GM21619 (cell line): ENCODE measurements around the gene ITGA5.

Experiments
- ATAC-seq: cut with Tn5 transposase; IDR thresholded peaks from one replicate; pipeline ENCODE4 v1.9.1; 2021; ENCODE audit not compliant: unreplicated experiment

ITGA5 gene

DNA sequence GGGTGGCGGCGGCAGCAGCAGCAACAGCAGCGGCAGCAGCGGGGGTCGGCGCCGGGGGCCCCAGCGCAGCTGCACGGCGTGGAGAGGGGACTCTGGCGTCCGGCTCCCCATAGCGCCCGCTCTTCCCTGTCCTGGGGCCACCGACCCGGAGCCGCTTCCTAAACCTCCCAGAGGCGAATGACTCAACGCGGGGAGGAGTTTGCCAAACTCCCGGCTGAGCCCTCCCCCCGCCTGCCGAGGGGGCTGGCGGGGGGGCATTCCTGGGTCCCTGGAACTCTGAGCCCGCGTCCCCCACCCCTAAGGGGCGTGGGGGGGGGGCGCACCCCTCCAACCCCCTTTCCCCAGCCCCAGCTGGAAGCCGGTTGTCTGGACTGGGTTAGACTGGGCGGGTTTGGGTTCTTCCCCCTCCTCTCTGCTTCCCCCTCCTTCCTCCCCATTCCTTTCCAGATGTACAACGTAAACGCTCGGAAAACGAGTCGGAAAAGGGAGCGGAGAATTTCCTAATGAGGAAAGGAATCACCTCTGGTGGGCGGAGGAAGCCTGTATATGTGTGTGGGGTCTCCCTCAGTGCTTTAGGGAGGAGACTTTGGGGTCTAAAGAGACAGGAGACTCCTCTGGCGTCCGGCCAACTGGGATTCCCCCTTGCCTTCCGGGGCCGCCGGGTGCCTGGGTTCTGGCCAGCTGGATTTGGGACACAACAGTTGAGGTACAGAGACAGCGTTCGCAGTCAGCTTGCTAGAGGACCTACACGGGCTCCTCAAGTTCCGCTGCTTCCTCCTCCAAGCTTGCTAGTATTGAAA is at the start of gene ITGA5:
ITGA5 (minus strand) TSS at position 179 of the 800 bp plus-strand sequence; CDS start at position 111, 68 bp downstream.
- no peak for ATAC-seq

DNA sequence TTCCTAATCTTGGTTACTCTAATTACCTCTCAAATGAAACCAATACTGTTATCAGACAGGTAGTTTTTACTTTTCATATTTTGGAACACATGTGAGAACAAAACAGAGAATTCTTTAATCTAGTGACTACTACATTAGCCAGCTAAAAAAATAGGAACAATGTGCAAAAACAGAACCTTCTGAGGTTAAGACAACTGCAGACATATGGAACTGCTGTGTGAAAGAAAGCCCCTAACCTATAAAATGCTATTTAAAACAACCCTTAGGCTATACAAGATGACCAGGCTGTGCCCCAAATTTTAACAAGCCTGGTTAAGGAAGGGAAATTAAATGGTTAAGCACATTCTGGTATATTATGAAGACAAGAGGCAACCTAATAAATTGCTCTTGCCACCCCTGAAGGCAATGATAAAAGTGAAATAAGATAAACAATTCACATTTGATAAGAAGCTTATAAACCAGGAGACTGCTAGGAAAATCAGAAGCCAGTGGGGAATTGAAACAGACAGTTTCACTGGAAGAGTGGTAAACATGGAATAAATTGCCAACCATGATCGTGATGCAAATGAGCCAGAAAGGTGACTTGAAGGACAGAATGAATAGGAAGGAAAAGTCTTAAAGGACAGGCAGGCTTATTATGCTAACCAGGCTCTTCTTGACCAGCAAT is 46.9 kb upstream of the ITGA5 start:
- no peak for ATAC-seq

DNA sequence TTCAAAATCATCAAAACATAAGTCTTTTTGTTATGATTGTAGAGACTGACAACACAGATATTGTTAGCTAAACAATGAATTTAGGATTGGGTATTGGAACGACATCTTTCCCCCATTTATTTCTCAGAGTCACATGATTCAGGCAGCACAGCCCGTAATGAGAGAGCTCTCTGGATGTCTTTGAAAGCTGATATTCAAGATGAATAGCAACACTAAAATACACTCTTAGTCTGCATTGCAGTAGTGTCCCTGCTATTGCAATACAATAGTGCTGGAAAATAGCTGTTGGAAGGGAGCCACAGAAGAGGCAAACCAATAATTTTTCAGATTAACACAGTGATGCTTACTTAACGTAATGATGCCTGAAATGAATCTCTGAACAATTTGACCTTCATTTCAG is 44.4 kb upstream of the ITGA5 start:
- ATAC-seq: no peak

DNA sequence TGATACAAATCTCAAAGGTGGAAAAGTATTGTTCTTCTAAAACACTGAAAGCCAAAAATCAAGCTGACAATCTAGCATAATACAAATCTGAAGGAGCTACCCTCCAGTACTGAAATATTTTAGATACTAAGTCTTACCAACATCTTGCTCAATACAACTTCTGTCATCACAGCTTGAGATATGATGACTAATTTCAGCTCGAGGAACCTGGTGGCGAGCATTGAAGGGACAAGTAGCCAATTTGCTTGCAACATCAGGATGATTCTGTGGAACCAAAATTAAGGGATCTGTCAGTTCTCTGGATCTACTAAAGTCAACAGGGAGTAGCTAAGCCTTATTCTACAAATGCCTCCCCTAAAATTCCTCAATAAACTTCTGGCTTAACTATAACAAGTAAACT is 44.0 kb upstream of the ITGA5 start:
- ATAC-seq: no peak

DNA sequence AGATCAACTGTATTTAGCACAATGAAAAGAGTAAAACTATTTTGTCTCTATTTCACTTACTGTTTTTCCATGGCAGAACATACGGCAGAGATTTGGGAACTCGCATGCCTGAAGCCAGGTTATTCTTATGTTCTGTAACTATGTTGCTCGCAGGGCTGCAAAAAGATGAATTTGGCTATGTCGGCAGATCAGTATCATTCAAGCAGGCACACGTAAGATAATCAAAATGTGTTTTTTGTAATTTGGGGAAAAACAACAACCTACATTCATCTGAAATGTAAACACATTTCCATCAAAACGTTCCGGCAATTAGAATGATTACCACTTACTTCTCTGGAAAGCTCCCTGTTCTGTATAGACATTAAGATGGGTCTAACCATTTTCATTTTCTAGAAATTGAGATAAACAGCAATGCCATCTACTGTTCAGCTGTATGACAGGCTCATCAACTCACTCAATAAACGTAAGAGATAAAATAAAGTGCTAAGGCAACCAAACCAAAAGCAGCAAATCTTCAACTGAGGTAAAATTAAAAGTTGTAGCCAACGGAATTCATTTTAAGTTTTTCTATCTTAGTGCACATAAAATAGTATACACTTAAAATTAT is 41.4 kb upstream of the ITGA5 start:
- ATAC-seq: no peak

DNA sequence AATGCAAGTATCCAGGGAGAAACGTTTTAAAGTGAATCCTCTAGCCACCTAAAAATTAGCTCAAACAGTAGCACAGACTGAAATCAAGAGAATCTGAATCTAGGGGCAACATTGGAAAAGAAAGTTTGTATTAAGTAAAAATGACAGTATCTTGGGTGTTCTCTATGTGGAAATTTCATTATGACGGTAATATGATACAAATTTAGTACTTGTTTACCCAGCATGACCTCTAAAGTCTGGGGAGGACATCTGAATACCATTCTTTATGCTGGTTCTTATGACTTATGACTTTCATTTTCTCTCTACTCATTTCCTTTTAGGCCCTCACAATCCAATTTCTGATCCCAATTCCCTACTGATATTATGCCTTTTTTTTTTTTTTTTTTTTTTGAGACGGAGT is 40.3 kb upstream of the ITGA5 start:
- ATAC-seq: no peak

DNA sequence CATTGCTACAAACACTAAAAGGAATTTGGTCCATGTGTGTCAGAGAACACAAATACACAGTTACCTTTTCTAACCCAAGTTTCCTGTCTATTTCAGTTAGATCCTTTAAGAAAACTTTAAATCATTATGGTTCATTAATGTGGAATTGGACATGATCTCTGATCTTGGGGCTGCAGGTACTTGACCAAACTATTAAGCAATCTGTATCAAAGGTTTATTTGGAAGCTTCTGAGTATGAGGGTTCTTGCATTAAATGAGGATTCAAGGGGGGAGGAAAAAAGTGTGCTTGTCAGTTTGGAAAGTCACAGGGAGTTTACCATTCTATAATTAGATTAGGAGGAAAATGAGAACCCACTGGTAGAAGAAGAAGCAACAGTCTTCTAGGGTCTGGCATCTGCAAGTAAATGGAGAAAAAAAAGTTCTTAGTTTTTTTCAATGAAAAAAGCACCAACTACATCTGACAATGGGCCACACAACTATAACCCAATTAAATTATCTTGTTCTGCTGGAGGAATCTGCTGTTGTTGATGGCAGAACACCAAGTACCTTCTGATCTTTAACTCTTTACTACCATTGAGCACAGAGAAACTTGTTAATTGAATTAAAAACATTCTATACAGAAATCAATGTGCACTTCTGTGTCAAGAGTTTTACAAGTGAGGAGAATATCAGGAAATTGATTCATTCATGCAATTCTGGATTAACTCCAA is 36.8 kb upstream of the ITGA5 start:
- no peak for ATAC-seq

DNA sequence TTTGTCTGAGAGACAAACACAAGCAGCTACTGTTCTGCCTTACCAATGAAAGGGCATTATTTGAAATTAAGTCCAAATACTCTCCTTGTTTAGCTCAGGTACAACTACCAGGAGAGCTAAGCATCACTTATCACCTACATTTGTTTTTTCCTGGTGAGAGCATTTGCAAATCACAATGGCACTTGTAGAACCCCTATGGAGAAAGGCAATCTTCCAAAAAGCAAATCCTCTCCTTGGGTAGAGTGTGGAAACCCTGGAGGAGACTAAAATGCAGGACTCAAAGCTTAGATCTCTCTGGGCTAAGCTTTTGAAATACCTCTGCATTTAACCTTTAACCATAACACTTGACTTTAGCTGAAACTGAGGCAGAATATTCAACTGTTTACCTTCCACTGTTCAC is 33.6 kb upstream of the ITGA5 start:
- no peak for ATAC-seq

DNA sequence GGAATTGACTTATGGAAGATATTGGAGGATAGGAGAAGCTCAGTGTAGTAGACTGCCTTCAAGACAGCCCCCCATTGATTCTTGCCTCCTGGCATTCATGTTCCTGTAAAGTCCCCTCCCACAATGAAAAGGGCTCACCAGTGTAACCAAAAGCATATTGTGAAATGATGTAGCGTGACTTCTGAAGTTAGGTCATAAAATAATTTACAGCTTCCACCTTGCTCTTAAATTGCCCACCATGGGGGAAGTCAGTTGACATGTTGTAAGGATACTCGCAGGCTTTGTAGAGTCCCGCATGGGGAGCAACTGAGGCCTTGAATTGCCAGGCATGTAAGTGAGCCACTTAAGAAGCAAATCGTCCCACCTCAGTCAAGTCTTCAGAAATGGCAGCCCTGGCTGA is 29.3 kb upstream of the ITGA5 start:
- ATAC-seq: no peak

DNA sequence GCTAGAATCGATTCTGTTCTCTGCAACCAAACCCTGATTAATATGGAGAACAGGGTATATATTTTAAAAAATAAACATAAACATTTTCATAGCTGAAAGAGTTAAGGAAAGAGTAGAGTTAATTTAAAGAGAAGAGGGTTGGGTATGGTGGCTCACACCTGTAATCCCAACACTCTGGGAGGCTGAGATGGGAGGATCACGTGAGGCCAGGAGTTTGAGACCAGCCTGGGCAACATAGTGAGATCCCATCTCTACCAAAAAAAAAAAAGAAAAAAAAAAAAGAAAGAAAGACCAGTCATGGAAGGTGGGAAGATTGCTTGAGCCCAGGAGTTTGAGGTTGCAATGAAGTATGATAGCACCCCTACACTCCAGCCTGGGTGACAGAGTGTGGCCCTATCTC is 28.9 kb upstream of the ITGA5 start:
- no peak for ATAC-seq

DNA sequence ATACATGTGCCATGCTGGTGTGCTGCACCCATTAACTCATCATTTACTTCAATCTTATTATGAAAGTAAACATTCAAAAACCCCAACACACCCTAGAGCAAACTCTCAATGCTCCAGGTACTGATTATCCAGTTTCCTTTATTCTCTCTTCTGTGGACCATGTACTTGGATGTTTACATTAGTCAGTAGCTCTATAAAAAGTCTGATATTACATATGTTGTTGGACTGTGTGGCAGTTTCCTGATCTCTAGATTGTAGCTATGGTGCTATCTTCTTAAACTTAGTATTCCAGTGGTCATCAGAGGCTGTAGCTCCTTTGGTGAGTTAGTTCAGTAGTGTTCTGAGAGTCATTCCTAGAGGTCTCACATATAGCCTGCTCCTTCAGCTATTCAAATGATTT is 25.1 kb upstream of the ITGA5 start:
- no peak for ATAC-seq

DNA sequence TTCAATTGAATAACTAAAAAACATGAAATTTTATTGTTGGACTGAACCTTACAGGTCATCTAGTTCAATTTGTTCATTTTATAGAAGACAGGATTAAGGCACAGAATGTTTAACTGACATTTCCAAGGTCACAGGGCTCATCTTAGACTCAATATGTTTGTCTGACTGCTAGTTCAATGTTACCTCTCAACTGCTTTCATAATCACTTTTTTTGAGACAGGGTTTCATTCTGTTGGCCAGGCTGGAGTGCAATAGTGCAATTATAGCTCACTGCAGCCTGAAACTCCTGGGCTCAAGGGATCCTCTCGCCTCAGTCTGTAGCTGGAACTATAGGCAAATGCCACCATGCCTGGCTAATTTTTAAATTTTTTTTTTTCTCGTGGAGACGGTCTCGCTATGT is 24.4 kb upstream of the ITGA5 start:
- no peak for ATAC-seq

DNA sequence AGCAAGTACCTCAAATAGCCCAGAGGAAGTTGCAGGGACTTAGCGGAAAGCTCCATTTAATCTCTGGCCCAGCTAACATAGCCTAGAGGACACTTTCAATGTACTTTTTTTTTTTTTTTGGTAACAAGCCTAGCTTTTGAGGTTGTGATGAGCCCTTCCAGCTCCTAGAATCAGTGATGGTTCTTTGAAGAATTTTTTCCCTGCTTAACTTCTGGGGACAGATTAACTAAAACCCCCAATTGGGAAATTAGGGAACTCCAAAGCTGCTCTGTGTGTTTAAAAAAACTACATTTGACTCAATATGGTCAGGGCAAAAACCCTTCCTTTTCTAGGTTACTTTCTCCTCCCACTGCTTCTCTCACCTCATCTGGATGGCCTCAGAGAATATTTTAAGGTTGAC is 23.9 kb upstream of the ITGA5 start:
- ATAC-seq: no peak

DNA sequence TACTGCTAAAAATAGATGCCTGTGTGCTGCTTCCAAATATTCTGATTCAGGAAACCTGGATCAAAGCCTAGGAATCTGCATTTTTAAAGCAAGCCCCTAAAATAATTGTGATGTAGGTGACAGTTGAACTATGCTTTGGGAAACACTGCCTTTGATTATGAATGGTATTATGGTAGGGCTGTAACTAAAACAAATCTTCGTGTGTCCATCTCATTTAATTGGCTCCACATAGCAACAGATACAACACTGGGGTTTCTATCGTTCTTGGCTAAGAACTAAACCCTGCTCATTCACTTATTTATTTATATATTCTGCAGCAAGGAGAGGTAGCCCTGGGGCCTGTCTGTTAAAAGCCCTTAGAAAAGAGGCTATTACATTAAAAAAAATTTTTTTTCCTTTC is 23.0 kb upstream of the ITGA5 start:
- ATAC-seq: no peak

DNA sequence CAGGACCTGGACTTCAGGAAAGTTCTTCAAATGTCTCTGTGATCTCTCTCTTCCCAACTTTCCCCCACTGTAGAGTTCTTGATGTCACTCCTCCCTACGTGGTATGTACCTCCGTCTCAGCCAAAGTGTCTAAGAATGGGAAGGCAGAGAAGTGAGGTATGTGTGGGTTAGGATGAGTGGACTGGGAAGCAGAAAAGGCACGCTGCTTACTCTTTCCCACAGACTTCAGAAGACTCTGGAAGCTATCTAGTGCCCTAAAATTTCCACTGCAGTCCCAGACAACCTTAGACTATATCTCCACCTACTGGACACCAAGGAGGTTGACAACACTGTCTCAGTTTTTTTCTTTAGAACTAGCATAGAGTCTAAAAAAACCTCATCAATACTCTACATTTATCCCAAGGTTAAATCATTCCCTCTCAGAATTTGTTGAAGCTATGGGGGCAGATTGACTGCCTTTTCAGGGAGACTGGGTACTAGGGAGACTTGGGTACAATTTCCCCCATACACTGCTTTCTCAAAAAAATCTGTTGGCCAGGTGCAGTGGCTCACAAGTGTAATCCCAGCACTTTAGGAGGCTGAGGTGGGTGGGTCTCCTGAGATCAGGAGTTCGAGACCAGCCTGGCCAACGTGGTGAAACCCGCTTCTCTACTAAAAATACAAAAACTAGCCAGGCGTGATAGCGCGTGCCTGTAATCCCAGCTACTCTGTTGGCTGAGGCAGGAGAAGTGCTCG is 20.6 kb upstream of the ITGA5 start:
- ATAC-seq: no peak

DNA sequence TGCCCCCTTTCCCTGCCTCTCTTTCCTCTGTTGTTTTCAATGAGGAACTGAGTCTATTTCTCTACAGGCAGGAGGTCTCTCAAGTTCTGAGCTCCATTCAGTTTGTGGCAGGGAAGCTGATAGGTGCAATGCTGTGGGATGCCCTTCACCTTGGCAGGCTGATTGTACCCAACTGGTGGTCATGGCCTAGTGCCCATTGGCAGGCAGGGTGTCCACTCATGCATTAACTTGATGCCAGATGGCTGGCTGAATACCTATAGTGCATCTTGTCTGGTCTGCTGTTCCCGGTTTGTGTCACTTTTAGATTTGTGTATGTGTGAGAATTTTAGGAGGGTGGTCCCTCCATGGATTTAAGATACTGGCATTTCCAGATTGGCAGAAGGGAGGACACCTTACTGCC is 20.0 kb upstream of the ITGA5 start:
- no peak for ATAC-seq

DNA sequence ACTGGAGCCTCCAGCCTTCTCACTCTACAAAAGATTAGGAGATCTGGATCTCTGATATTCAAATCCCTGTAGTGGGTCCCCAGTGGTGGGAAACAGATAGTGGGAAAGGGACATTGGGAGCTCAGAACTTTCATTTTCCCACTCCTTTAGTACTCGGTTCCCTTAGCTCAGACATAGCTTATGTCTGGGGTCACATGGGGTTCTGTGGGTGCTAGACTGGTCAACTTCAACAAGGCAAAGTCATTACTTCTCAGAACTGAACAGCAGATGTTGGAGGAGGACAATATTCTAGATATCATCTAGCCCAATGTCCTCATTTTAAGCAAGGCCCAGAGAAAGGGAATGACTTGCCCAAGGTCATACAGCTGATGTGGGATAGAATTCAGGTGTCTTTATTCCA is 19.5 kb upstream of the ITGA5 start:
- ATAC-seq: no peak

DNA sequence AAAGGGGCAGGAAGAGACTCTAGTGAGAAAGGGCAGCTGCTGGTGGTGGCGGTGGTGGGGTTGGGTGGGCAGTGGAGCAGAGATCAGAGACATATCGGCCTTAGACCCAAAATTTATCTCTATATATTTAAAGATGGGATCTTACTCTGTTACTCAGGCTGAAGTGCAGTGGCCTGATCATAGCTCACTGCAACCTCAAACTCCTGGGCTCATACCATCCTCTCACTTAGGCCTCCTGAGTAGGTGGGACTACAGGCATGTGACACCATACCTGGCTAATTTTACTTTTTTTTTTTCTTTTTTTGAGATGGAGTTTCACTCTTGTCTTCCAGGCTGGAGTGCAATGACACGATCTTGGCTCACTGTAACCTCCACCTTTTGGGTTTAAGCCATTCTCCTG is 18.6 kb upstream of the ITGA5 start:
- ATAC-seq: no peak

DNA sequence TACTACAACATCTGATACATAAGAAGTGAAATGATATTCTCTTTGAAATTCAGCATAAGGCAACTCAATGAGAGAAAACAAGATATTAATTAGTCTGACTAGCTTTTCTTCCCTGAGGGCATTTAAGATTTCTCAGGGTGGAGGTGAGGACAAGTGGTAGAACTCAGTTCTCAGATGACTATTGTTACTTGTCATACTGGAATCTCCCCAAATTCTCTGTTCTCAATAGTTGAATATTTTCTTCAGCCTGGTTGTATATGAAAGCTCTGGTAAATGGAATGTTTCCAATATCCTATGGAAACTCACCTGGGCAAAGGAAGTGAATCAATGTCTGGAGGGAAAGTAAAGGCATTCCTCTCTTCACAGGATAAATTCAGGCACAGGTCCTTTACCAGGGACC is 18.2 kb upstream of the ITGA5 start:
- no peak for ATAC-seq

DNA sequence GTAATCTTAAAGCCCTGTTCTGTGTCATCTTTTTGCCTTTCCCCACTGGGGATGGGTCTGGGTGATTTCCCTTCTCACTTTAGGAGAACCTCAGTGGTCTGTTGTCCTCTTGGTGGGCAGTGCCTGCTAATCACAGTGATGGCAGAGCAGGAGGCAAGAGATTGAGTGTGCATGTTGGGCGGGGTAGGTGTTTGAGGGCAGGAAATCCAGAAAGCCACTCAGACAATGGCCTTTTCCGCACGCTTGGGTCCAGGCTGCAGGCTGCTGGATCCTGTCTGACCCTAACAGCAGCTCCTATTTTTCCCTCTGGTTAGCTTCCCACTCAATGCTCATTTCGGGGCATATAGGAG is 13.7 kb upstream of the ITGA5 start:
- ATAC-seq: no peak
